Epithelial cell of proximal tubule (primary cell): Measurements from ENCODE around the gene TRAP1. TPM values are rescaled to one million over a fixed set of nuclear protein-coding genes. Genes with fewer than 3 reads are reported as not detected.

Source experiments
- DNase-seq: peaks from one replicate; pipeline ENCODE4 v3.0.0-alpha.2; 2011; ENCODE audit warnings: low read depth
- H3K4me3 ChIP-seq: 2 replicates; pipeline ENCODE4 v1.5.1; 2011; ENCODE audit warnings: low read depth, mild to moderate bottlenecking, low read length
- CTCF ChIP-seq: conservative IDR thresholded peaks from 2 replicates; pipeline ENCODE4 v1.5.1; 2012; ENCODE audit warnings: low read depth, mild to moderate bottlenecking, low read length
- total RNA-seq: library from RNA; depleted of rRNA; stranded (reverse); fragments of >200 nt; gene quantifications from 2 replicates; pipeline ENCODE4 v1.2.3, GENCODE V29; 2015

The TRAP1 gene
- total RNA-seq, 1 donor from 2014 or later, result 143 TPM

- H3K4me3 ChIP-seq, result no peak overlapping the region
- no peak for DNase-seq
- no peak for TF ChIP-seq CTCF
Measured at GRCh38 chr16:3748307-3748706, 31.0 kb upstream of the TRAP1 start.

- H3K4me3 ChIP-seq, result no peak overlapping the region
- no peak for TF ChIP-seq CTCF
- no peak for DNase-seq
Measured at GRCh38 chr16:3745751-3746355, 28.5 kb upstream of the TRAP1 start.

GRCh38 chr16:3744018-3744417, 26.7 kb upstream of the TRAP1 start:
- TF ChIP-seq CTCF, result no peak
- no peak for DNase-seq

GRCh38 chr16:3740934-3741333, 23.6 kb upstream of the TRAP1 start:
- DNase-seq, result no peak
- TF ChIP-seq CTCF, result no peak
- no peak overlapping the region for H3K4me3 ChIP-seq

More at GRCh38 chr16:3744018-3744417, 26.7 kb upstream of the TRAP1 start:
- no peak overlapping the region for H3K4me3 ChIP-seq

GRCh38 chr16:3740186-3740585, 22.9 kb upstream of the TRAP1 start:
- TF ChIP-seq CTCF, result no peak
- H3K4me3 ChIP-seq, result no peak overlapping the region
- DNase-seq, result no peak

GRCh38 chr16:3739636-3740035, 22.3 kb upstream of the TRAP1 start:
- DNase-seq, result no peak
- TF ChIP-seq CTCF, result no peak
- no peak overlapping the region for H3K4me3 ChIP-seq

GRCh38 chr16:3738541-3738940, 21.2 kb upstream of the TRAP1 start:
- H3K4me3 ChIP-seq, result no peak overlapping the region
- no peak for TF ChIP-seq CTCF
- DNase-seq, result no peak
